Measurements from ENCODE around the gene TMEM217.

The TMEM217 gene

DNA sequence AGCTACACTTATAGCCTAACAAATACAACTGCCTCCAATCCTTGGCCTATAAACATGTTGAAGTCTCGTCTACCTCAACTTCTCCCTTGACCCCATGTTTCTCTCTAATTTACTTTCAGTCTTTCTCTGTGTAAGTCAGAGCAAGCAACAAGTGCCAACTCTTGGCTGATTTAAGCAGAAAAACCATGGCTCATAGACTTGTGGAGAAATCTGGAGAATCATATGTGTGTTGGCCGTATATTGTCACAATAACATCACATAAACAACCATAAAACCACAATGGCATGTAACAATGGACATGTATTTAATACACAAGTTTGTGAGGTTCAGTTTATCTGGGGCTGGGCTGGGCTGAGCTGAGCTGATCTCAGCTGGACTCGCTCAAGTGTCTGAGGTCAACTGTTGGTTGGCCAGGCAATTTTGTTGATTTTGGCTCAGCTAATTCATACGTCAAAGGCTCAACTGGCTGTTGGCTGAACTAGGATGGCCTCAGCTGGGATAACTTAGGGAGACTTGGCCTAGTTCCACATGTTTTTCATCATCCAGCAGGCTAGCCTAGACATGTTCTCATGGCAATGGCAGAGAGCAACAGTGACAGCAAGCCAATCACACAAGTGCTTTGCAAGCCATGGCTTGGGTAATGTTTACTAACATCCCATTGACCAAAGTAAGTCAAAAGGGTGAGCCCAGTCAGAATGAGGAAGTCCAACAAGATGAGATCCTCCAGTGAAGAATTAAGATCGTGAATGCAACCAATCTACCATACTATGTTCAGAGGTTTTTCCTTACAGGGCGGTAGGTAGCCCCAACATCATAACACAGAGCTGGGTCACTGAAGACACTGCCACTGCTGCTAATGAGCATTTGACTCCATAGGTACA lies 13.3 kb downstream of the TMEM217 start:
- DNase-seq, result peak in 25 of 56 donors; percentile 0 to 70 (median 13)

DNA sequence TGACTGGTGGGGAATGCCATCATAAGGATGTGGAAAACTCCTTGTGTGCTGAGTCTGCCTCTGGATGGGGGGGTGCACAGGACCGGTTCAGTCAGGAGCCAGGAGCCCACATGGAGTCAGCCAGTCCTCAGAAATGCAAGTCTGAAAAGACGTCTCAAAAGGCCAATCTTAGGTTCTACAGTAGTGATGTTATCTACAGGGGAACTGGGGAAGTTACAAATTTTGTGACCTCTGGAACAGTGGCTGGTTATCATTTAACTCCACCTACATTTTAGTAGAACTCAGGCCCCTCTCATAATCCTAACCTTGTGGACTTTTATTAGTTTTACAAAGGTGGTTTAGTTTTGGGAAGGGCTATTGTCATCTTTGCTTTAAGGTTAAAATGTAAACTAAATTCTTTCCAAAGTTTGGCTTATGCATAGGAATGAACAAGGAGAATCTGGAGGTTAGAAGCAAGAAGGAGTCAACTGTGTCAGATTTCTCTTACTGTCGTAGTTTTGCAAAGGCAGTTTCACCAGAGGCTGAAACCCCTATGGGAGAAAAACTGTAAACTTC lies 14.1 kb downstream of the TMEM217 start:
- DNase-seq, result no peak

- no peak for DNase-seq
Observed at GRCh38 chr6:37243131-37243815, 14.7 kb downstream of the TMEM217 start.

DNA sequence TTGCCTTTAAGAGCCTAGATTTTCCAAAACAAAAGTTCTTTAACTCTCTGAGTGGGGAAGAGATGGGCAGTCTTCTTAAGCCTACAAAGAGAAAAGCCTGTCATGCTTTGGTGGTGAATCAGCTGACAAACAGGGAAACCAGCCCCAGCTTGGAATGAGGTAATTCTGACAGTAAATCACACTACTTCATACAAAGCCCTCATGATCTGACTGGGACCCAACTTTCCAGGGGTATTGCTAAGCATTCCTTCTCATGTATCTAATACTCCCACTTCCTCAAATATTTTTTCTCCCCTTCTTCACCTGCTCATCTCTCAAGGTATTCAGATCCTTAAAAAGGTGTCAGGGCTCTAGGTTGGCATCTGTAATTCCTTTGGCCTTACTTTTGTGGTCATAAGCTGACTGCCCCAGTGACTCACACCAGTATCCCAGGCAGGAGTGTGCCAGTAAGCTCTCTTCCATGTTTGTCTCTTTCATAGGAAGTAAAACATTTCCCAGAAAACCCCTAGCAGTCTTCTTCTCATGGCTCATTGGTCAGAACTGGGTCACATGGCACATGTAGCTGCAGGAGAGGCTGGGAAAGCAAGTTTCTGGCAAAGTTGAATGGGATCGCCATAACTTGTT lies 15.4 kb downstream of the TMEM217 start:
- no peak for DNase-seq

DNA sequence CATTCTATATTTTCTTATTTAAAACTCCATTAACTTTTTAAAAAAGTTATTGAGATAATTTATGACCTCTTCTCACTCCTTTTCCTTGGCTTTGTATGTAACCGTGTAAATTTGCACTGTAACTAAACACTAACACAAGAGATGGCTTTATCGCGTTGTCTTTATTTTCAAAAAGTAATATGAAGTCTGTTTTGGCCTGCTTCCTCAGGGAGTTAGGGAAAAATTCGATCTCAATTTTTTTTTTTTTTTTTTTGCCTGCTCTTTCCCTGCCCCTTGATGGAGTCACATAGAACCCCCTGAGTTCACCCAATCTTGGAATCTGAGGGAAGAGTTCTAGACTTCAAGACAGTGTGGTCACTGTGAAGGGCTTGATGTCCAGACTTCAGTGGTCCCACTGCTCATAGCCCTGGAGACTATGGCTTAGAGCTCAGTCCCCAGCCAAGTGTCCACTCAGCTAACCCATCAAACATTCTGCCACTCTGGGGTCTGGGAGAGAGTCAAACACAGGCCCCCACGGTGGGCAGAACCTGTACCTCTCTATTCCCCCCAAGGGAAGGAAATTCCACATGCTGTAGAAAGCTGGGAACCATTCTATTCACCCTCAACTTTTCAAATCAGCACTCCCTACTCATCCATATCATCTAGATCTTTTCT lies 16.0 kb downstream of the TMEM217 start:
- DNase-seq, result no peak

GRCh38 chr6:37241131-37241530 lies 16.8 kb downstream of the TMEM217 start:
- no peak for DNase-seq

GRCh38 chr6:37239950-37240713 lies 17.8 kb downstream of the TMEM217 start:
- peak in 43 of 56 donors; percentile 2 to 77 (median 25) for DNase-seq

DNA sequence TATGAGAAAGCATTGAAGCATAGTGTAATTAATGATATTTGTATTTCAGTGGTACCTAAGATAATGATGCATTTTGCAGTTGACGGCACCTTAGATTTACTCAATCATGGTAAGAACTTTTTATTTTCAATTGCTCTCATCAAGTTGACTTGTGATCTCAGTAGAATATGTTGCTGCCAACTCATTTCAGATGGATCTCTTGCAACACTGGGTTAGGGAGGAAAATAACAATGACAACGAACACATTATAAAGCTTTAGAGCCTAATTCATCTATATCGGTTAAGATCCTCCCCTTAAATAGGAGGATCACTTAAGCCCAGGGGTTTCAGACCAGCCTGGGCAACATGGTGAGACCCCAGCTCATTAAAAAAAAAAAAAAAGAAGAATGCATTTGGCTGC lies 18.4 kb downstream of the TMEM217 start:
- DNase-seq, result no peak

DNA sequence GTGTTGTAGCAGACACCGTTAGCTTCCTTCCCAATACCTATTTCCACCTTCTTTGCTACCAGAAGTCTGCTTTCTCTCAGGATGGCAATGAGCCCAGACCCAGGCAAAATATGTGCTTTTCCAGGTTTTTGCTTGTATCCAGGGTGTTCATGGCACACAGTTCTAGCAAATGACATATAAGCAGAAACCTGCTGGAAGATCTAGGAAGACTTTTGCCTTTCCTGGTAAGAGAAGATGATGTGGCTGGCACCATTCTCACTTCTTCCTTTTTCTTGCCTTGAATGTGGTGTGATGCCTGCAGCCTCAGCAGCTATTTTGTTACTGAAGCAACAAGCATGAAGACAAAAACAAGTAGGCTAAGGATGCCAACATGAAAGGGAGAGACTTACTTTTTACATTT lies 19.6 kb downstream of the TMEM217 start:
- DNase-seq, result no peak

GRCh38 chr6:37237789-37238188 lies 20.2 kb downstream of the TMEM217 start:
- no peak for DNase-seq

GRCh38 chr6:37236921-37237320 lies 21.0 kb downstream of the TMEM217 start:
- DNase-seq, result no peak

DNA sequence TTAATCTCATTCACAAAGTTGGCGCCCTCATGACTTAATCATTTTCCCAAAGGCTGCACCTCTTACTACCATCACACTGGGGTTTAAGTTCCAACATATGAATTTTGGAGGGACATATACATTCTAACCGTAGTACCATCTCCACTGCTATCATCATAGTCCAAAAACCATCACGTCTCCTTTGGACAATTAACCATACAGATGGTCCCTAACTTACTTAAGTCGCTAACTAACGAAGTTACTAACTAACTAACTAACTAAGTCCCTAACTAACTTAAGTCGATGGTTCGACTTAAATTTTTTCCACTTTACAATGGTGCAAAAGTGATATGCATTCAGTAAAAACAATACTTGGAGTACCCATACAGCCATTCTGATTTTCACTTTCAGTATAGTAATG lies 24.4 kb downstream of the TMEM217 start:
- DNase-seq, result no peak

- DNase-seq, result no peak
Observed at GRCh38 chr6:37232430-37233017, 25.4 kb downstream of the TMEM217 start.

DNA sequence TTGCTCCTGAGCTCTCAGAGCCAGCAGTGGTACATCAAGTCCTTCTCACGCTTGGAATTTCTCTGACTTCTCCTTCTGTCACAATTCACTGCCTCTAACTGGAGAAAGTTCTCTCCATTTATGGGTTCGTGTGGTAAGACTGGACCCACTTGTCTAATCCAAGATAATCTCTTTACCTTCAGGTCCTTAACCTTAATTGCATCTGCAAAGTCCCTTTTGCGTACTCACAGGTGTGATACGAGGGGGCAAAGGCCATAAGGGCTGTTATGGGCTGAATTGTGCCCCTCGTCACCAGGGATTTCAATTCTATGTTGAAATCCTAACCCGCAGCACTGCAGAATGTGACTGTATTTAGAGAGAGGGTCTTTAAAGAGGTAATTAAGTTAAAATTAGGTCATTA lies 27.8 kb downstream of the TMEM217 start:
- DNase-seq, result no peak

GRCh38 chr6:37225350-37226169 lies 32.4 kb downstream of the TMEM217 start:
- no peak for DNase-seq

GRCh38 chr6:37222992-37223391 lies 35.0 kb downstream of the TMEM217 start:
- DNase-seq, result no peak

DNA sequence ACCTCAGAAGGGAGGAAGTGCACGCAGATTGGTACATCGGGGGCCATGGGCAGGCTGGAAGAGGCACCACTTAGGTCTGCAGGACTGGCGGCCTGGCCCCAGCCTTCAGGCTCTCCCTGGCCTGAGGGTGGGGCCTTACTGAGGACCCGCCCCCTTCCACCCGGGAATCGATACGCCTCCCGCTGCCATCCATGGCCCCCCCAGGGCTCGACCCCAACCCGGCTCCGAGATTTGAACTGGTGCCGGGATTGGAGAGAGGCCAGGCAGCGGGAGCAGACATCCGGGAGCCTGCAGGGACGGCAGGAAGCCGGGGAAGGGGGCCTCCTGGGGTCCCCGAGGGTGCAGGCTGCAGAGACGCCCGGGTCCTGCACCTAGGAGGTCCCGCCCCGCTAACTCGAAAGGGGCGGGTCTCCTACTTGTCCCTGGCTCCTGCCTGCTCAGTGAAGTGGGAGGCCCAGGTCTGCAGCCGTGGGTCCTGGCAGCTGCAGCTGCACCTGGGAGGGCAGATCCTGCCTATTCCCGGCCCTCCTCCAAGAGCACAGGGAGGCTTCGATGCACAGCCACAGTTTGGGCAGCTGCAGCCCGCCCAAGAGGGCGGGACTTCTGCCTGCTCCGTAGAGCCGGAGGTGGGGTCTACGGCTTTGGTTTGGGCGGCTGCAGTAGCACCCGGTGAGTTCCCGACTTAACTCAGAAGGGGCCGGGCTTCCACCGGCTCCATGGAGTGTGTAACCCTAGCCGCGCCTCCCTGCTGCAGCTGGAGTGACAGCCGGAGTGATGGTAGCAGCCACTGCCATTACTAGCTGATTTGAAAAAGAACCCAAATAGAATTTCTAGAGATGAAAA lies 35.6 kb downstream of the TMEM217 start:
- DNase-seq, result peak in 33 of 56 donors; percentile 1 to 70 (median 22)

DNA sequence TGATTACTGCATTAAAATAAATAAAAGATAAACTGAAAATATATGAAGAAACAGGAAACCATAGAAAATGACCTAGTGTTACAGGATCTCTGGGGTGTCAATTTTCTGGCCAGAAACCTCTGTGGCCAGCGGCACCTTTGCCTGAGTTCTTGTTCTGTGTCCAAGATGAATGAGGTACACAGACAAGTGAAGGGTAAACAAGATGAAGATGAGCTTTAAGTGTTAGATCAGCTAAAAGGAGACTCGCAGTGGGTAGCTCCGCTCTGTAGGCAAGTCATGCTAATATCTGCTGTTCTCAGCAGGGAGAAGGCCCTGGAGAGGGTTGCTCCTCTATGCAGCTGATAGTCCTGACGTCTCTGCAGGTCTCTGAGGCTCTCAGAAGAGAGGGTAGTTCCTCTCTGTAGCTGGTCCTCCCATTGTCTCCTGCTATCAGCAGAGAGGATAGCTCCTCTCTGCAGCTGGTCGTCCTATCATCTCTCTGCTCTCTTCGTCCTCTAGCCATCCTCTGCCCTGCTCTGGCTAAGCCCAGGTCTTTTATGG lies 36.3 kb downstream of the TMEM217 start:
- DNase-seq, result no peak

Measured in nucleus accumbens (tissue), 56 donors.